NCI-H187 (cell line): Measurements from ENCODE around the gene HINFP.
"Not testable (repeated sequence)": the region's sequence is repeated elsewhere in the genome, so short reads cannot be mapped to it uniquely, and the experiment has no call there.

Experiments
- DNase-seq, 2 experiments: peaks; one replicate each; lab custom pipeline; 2025; lab: John Stamatoyannopoulos, UW

Gene HINFP

DNA sequence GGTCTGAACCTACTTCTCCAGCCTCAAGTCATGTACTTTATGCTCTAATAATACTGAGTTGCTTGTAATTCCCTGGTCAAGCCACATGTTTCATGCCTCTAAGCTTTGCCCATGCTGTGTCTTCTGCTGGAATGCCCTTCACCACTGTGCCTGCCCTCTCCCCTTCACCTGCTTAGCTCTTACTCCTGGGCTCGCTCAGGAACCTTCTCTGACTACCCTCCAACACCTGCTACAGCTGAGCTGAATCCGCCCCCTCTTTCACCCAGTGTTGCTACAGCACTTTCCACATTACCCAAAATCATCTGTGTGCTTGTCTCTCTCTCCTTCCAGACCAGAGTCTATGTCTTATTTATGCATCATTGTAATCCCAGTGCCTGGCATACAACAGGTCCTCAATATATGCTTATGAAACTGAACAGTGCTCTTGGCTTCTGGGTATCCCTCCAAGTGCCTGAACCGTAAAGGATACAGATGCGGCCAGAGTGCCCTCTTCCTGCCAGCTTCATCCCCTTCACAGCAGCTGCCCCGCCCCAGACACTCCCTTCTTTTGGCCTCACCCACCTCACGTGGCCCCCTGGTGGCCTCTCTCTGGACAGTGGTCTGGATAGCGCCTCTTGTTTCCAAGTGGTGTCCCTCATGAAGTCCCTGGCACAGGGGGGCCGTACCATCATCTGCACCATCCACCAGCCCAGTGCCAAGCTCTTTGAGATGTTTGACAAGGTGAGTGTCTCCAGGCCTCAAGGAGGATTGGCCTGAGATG, 34.5 kb downstream of the HINFP start:
- DNase-seq, result no peak

DNA sequence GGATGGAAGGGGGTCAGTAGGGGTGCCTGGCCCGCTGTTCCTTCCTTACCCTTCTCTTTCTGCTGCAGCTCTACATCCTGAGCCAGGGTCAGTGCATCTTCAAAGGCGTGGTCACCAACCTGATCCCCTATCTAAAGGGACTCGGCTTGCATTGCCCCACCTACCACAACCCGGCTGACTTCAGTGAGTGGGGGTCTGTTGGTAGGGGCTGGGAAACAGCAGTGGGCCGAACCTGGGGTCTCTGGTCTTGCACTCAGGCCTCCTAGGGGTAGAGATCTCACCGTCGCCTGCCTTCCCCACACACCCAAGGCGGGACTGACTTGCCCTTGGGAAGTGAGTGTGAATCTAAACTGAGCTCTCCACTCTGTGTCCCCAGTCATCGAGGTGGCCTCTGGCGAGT, 35.1 kb downstream of the HINFP start:
- no peak for DNase-seq

DNA sequence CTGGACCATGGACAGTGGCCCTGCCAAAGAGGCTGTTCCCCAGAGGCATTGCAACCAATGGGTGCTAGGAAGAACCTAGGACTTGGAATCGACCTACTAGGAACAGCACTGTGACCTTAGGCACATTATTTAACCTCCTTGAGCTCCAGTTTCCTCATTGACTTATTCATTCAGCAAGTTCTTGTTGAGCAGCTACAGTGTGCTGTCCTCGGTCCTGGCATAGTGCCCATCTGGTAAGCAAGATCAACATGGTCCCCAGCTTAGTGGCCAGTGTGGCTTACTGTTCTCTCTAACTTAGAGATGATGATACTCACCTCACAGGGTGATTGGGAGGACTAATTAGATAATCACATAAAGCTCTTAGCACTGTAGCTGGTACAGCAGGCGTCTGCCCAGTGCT, 35.7 kb downstream of the HINFP start:
- no peak for DNase-seq

DNA sequence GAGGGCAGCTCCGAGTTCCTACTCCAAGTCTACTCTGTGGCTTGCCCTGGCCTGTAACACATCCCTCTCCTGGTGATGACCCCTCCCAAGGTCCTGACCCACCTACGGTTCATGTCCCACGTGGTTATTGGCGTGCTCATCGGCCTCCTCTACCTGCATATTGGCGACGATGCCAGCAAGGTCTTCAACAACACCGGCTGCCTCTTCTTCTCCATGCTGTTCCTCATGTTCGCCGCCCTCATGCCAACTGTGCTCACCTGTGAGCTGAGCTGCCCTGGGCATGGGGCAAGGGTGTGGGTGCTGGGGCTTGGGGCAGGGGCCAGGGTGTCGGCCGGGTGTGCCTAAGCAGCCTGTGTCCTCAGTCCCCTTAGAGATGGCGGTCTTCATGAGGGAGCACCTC, 37.1 kb downstream of the HINFP start:
- DNase-seq, result no peak

DNA sequence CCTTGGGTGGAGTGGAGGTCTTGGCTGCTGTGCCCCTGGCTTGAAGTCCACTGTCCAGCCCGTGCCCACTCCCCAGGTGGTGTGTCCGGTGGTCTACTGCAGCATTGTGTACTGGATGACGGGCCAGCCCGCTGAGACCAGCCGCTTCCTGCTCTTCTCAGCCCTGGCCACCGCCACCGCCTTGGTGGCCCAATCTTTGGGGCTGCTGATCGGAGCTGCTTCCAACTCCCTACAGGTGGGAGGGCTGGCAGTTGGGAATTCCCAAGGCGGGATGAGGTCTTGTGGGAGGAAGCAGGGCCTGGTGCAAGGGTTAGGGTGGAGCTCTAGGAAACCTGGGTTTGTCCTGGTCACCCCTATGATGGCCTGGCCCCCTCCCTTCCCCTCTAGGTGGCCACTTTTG, 38.8 kb downstream of the HINFP start:
- no peak for DNase-seq

DNA sequence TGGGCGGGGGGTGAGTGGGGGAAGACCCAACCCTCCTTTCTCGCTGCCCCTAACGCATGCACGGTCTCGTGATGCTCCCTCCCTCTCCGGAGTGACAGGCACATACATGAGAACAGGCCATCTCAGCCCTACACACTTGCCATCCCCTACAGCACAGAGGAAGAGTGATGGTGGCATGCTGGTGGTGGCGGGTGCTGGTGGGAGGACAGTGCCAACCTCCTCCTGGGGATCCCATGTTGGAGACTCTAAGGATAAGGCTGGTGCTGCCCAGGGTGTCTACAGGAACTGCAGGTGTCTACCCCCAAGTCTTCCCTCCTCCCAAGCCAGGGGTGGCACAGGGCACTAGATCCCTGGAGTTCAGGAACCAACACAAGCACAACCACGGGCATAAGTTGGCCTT, 40.5 kb downstream of the HINFP start:
- DNase-seq, result no peak

DNA sequence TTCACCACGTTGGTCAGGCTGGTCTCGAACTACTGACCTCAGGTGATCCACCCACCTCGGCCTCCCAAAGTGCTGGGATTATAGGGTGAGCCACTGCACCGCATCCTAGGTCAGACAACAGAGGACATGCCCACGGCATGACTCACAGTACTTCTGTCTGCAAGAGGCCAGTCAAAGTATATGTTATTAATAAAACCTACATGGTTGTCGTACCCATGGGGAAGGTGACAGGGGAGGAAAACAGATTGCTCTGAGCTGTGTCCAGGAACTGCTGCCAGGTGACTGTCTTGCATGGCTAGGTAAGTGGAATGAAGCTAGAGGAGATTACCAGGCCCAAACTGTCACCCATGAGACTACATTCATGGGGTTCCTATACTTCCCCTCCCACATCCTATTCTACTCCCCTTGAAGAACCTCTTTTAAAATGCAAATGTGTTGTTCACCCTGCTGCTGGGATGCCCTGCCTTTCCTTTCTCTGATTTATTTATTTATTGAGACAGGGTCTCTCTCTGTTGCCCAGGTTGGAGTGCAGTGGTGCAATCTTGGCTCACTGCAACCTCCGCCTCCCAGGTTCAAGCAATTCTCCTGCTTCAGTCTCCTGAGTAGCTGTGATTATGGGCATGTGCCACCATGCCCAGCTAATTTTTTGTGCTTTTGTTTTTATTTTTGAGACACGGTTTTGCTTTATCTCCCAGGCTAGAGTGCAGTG, 45.1 kb downstream of the HINFP start:
- DNase-seq, result no peak

DNA sequence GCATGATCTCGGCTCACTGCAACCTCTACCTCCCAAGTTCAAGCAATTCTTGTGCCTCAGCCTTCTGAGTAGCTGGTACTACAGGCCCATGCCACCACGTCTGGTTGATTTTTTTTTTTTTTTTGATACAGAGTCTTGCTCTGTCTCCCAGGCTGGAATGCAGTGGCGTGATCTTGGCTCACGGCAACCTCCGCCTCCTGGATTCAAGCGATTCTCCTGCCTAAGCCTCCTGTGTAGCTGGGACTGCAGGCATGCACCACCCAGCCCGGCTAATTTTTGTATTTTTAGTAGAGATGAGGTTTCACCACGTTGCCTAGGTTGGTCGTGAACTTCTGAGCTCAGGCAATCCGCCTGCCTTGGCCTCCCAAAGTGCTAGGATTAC, 45.7 kb downstream of the HINFP start:
- not testable (repeated sequence) for DNase-seq

DNA sequence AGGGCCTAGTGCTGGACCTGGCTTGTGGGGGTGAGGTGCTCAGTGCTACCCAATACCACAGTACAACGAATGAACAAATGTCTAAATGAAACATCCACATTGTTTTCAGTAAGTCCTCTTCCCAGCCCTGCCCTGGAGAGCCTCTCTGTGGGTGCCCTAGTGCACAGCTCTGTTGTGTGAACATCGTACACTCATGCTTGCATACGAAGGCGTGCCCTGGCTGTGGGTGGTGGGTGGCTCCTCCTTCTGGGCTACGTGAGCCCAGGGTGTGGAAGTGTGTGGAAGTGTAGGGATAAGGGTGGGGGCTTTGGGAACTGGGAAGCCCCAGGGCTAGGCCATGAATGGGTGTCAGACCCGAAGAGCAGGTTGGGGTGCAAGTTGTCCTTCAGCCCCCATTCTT, 46.6 kb downstream of the HINFP start:
- DNase-seq, result no peak

DNA sequence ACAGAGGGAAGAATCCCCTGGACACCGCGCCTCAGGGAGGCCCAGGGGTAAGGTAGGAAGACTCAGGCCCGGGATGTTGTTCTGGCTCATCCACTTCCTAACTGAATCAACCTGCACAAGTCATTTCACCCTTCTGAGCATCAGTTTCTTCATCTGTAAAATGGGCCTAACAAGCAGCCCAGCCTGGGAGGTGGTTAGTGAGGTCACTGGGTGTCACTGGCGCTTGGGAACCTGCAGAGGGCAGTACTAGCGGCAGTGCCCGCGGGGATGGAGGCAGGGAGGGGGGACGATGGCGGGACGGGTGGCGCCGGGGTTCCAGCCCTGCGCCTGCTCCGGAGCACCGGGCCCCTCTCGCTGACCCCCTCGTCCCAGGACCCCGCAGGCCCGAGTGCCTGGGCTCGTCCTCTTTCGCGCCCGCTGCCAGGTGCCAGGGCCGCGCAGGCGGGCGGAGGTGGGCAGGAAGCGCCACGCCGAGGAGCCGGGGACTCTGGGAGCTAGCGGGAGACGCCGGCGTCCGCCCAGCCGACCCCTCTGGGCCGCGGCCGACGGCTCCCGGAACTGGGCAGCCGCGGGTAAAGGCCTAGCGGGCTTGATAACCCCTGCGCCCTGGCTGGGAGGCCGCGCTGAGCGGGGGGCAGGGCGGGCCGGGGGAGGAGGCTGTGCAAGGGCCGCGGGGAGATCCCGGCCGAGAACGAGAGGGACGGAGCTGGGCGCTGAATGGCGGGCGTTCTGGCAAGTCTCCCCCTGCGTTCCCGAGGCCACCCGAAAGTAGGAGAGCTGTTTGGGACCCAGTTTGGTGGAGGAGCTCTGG, 47.3 kb downstream of the HINFP start, which contains the start of gene NLRX1:
TSS of gene NLRX1 (plus strand) at position 255 of the 811 bp plus-strand sequence. CDS start 2,679 bp downstream, outside the sequence.
- peak; percentile 21 to 40 for DNase-seq

DNA sequence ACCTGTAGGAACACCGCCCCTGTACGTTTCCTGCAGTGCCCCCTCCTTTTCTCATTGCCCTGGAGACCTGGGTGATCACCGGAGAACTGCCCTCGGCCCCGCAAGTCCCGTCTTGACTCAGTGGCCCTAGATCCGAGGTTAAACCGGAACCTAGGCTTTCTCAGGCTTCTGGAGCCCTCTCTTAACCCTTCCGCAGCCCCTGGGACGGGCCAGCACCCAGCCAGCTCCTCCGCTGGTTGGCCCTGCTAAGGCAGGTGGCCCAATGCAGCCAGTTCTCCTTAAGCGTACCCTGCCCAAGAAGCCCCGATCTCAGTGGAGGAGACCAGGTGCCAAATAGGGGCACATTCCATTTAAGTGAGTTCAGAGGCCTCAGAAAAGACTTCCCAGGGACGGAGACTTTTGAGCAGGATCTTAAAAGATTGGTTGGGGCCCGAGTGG, 47.9 kb downstream of the HINFP start:
- no peak for DNase-seq

DNA sequence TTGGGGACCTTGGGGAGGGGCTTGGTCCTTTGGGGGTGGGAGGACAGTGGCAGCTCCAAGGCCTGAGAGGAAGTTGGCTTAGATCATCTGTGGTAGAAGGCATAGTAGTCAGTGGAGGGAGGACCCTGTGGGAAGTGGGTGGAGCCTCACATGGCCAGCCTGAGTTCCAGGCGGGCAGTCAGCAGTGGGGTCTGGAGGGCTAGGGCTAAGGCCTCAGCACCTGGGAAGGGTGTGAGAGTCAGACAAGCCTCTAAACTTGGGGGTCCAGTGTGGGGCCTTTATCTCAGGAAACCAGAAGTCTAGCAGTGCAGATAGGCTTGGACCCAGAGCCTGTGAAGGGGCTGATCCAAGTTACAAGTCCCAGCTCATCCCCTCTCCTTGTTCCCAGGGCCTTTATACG, 51.1 kb downstream of the HINFP start:
- DNase-seq, result no peak

DNA sequence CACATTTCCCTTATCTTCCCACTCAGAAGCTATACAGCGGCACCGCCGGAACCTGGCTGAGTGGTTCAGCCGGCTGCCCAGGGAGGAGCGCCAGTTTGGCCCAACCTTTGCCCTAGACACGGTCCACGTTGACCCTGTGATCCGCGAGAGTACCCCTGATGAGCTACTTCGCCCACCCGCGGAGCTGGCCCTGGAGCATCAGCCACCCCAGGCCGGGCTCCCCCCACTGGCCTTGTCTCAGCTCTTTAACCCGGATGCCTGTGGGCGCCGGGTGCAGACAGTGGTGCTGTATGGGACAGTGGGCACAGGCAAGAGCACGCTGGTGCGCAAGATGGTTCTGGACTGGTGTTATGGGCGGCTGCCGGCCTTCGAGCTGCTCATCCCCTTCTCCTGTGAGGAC, 52.1 kb downstream of the HINFP start:
- no peak for DNase-seq

DNA sequence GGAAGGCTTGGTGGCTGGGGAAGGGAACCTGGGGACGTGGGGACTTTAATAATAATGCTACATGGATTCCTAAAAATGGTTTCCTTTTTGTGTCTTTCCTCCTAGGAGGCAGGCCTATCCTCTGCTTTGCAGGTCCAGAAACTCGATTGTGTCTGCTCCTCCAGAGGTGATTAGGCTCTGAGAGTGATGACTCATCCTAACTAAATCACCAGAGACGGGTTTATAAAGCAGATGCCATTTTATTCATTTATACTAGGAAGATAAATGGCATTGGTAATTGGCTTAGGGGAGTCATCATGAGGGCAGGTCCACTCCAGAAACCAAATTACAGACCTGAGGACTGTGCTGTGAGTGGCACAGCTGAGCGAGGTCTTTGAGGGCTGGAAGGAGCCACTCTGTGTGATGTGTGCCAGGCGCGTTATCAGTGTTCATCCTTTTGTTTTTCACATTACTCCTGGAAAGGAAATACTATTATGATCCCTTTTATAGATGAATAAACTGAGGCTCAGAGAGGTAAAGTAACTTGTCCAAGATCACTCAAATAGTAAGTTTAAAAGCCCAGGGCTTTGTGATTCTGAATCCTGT, 54.2 kb downstream of the HINFP start:
- DNase-seq, result no peak

DNA sequence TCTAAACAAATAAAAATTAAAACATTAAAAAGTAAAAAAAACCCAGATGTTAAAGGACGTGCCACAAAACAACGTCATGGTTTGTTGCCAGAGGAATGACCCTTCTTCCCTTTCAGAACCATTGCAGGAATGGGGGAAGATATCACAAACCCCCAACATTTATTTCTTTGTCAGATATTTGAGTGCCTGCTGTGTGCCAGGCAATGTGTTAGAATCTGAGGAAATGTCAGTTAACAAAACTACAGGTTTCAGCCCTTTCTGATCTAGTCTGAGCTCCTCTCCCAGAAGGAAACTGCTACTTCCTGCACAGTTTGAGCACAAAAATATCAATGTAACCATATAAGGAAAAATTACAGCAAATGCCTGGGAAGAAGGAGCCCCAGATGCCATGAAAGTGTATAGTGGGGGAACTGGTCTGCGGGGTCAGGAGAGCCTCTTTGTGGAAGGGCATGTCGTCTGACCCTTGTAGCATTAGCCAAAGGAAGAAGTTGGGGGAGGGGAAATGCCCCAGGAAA, 56.8 kb downstream of the HINFP start:
- no peak for DNase-seq

DNA sequence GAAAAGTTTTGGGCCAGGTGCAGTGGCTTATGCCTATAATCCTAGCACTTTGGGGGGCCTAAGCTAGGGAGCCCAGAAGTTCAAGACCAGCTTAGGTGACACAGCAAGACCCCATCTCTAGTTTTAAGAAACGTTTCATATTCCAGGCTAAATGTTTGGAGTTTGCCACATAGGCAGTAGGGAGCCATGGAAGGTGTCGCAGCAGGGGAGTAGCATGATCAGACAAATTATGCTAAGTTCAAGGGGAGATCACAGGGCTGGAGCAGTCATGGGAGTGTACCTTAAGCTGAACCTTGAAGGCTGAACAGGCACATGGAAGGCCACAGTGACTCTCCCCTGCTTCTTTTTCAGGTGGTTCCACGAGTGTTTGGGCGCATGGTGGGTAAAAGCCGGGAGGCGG, 58.0 kb downstream of the HINFP start:
- no peak for DNase-seq

DNA sequence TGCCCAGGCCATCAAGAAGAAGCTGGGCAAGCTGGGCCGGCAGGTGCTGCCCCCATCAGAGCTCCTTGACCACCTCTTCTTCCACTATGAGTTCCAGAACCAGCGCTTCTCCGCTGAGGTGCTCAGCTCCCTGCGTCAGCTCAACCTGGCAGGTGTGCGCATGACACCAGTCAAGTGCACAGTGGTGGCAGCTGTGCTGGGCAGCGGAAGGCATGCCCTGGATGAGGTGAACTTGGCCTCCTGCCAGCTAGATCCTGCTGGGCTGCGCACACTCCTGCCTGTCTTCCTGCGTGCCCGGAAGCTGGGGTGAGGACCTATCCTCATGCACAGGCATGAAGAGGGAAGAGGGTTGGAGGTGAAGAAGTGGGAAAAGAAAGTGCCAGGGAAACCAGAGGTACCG, 58.6 kb downstream of the HINFP start:
- peak; percentile 71 to 78 for DNase-seq

DNA sequence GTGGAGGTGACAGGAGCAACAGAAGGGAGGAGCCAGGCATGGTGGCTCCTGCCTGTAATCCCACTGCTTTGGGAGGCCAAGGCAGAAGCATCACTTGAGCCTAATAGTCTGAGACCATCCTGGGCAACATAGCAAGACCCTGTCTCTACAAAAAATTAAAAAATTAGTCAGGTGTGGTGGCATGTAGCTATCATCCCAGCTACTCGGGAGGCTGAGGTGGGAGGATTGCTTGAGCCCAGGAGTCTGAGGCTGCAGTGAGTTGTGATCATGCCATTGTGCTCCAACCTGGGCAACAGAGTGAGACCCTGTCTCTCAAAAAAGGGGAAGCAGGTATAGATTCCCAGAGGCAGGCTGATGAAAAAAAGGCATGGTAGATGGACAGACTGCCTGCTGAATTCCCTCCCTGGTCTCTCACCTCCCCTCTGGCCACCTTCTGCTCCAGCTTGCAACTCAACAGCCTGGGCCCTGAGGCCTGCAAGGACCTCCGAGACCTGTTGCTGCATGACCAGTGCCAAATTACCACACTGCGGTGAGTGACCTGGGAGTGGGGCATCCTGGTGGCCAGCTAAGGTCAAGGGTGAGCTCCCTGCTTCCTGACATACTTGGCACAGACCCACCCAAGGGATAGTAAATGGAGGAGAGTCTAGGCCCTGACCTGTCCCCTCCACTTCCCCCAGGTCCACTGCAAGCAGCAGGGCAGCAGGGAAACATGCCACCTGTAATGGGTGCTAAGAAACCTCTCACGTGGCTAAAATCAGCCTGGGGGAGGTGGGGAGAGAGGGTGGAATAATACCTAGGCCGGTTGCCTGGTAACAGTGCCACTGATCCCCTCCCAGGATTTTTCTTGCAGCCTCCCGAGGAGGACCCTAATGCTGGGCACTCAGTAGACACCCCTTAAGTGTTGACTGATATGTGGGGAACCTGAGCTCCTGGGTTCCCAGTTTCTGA, 59.6 kb downstream of the HINFP start:
- no peak for DNase-seq

DNA sequence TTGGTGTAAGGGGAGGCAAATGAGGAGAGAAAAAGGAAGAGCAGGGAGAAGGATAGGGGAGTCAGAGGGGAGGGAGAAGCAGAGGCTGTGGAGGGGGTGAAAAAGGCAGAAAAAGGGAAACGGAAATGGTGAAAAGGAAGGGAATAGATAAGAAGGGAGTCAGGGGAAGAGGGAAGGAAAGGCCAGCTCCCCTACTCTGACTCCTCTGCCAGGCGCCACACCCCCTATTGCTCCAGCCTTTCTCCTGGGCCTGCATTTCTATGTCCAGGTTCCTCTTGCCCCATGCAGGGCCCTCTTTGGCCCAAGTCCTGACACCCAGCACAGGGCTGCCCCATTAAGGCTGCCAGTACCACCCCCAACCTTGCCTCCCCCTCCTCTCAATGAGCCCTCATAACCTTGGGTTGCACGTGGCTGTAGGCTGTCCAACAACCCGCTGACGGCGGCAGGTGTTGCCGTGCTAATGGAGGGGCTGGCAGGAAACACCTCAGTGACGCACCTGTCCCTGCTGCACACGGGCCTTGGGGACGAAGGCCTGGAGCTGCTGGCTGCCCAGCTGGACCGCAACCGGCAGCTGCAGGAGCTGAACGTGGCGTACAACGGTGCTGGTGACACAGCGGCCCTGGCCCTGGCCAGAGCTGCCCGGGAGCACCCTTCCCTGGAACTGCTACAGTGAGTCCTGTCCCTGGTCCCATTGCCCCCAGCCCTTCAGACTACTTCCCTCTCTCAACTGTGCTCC, 60.5 kb downstream of the HINFP start:
- DNase-seq, result no peak

DNA sequence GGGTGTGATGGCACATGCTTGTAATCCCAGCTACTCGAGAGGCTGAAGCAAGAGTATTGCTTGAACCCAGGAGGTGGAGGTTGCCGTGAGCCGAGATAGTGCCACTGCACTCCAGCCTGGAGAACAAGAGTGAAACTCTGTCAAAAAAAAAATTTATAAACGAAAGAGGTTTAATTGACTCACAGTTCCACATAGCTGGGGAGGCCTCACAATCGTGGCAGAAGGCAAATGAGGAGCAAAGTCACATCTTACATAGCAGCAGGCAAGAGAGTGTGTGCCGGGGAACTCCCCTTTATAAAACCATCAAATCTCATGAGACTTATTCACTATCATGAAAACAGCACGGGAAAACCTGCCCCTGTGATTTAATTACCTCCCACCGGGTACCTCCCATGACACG, 63.0 kb downstream of the HINFP start:
- DNase-seq, result not testable (repeated sequence)
